ENCODE data around the gene UFL1.

Gene UFL1

DNA sequence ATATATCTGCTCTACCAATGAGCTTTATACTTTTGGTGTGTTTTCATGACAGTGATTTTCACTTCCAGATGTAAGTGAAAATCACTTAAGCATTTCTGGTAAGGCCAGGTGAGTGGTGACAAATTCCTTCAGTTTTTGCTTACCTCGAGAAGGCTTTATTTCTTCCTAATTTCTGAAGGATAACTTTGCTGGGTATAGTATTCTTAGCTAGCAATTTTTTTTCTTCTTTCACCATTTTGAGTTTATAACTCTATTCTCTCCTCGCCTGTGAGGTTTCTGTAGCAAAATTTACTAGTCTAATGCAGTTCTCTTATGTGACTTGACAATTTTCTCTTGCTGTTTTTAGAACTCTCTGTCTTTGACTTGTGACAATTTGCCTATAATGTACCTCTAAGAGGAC lies 48.4 kb downstream of the UFL1 start:
- in situ Hi-C loops (cut with MboI; ENCODE audit: low sequenced_read_pairs) = no loop called here

DNA sequence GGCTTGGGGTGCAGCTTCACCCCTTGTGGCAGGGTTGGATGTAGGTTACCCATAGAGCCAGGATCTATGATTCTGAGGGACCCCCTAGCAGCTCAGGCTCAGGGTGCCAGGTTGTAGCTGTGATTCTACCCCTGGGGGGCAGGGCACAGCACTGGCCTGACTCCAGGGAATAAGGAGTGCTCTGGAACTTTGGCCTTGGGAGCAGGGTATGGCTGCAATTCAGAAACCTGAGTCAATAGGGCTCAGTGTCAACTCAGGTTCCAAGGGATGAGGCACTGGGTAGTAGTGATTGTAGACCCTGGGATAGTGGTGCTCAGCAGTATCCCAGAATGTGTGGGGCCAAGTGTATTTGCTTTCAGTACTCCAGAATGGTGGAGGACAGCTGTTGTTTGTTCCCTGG lies 49.9 kb downstream of the UFL1 start:
- in situ Hi-C loops (cut with MboI; ENCODE audit: low sequenced_read_pairs) = no loop called here

DNA sequence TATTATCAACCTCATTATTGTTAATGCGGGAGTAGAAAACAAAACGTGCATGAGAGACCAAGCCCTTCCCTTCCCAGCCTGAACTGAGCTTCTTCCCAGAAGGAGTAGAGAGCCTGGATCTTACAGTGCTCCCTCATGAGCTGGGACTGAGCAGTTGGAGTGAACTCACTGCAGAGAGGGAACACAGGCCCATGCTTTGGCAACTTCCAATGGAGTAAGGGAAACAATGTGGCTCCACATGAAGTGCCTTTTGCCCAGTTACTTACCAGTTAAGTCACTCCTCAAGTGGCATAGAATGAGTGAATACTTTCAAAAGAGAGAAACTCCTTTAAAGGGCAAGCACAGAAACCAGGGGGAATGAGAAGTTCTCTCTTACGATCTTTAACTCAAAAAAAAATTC lies 53.8 kb downstream of the UFL1 start:
- in situ Hi-C loops (cut with MboI; ENCODE audit: low sequenced_read_pairs) = no loop called here

DNA sequence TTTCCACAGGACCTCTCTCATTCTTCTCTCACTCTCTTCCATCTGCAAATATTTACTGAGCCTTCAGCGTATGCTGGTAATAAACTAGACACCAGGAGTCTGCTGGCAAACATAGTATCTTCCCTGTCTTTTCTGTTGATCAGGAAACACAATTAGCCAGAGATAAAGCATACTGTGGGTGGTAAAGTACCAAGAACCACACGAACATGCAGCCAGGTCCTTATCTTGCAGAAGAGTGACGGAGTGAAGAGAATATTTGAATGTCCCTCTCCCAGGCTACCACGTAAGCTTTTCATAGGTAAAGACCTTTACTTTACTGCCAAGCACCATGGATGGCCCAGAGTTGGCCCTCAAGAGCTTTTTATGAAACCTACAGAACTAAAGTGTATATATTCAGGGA lies 54.6 kb downstream of the UFL1 start:
- in situ Hi-C loops (cut with MboI; ENCODE audit: low sequenced_read_pairs) = no loop called here

DNA sequence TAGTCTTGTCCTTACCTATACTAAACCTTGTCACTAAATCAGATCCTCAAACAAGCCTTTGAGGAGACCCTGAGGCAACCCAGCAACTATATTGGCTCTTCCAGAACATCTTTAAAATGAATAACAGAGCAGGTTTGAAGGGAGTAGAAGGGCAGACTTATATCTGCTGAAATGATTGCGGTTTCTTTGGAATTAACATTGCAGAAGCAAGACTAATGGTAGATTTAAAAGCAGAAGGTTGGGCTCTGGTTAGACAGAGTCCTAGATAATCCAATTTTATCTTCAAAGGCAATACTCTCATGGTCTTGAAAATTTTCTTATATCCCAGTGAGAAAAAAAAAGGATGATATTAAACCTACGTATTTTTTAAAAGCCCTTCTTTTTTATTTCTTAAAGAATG lies 60.4 kb downstream of the UFL1 start:
- in situ Hi-C loops (cut with MboI; ENCODE audit: low sequenced_read_pairs) = no loop called here

DNA sequence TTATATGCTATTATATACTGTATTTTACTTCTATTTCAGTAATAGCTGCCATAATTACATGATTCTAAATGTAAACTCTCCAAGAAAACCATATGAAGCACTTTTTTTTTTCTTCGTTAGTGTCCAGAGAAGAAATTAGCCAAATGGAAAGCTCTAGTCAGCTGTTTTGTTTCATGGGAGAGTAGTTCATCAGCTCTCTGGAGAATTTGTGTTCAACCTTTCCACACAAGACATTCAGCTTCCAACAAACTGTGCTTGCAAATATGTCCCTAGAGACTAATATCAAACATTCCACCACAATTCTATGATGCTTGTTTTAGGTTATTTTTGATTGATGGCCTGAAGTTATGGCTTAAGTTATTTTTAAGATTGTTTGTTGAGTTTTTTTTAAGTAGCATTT lies 60.8 kb downstream of the UFL1 start:
- in situ Hi-C loops (cut with MboI; ENCODE audit: low sequenced_read_pairs) = no loop called here

DNA sequence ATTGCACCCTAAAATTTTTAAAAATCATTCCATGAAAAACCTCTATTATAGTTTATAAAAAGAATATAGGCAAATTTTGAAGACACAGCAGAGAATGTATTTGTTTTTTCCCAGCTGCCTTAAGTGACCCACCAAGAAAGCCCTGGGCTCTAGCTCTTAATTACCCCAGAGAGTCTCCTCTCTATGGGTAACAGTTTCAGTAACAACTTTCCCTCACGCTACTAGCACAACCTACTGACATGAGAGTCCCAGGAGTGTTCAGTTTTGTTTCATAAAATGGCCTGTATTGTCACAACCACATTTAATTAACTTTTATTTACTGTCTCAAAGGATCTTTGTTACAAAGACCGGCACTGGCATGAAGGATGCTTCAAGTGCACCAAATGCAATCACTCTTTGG lies 82.8 kb downstream of the UFL1 start:
- in situ Hi-C loops (cut with MboI; ENCODE audit: low sequenced_read_pairs) = no loop called here

All from HL-60/S4 treated with phorbol 12-myristate 13-acetate at 8.2 ng/mL for 4 days and 3 days (cell line).